ENCODE results near the gene DOCK9.

- TF ChIP-seq CTCF (IDR thresholded peaks at IDR 0.05), result no peak
- TF ChIP-seq POLR2A (IDR thresholded peaks at IDR 0.05), result no peak
Observed at GRCh38 chr13:98775844-98776598, 201.8 kb downstream of the DOCK9 start.

Data from ovary (tissue), 3 donors.